Neutrophil (primary cell): ENCODE data around the gene SP1.
A peak's percentile ranks its signal among the peaks of the same experiment; 100 is the strongest.

Experiments
- H3K27ac ChIP-seq: fragments of 200-600 bp; sonication (generic); 2 replicates; pipeline ENCODE4 v1.5.1; 2016; ENCODE audit warnings: mild to moderate bottlenecking, moderate library complexity
- H3K27me3 ChIP-seq: fragments of 200-600 bp; sonication (generic); 2 replicates; pipeline ENCODE4 v1.6.0; 2016; ENCODE audit warnings: mild to moderate bottlenecking
- H3K36me3 ChIP-seq: fragments of 200-600 bp; sonication (generic); 2 replicates; pipeline ENCODE4 v1.5.1; 2017
- H3K4me1 ChIP-seq, 2 experiments: fragments of 200-600 bp in 1 of 2; sonication (generic) in 1 of 2; 1 replicate in 1 of 2; 2 replicates in 1 of 2; pipeline versions ENCODE4 v1.5.1 to v1.6.1; 2013 to 2016; ENCODE audit warnings: low read depth in 1 of 2, low read length in 1 of 2, mild to moderate bottlenecking in 1 of 2, moderate library complexity in 1 of 2; ENCODE audit not compliant: control insufficient read depth in 1 of 2, insufficient read depth in 1 of 2
- H3K4me3 ChIP-seq, 2 experiments: fragments of 200-600 bp in 1 of 2; sonication (generic) in 1 of 2; 1 replicate in 1 of 2; 2 replicates in 1 of 2; pipeline ENCODE4 v1.5.1; 2013 to 2016; ENCODE audit warnings: low read depth in 1 of 2, low read length in 1 of 2, mild to moderate bottlenecking in 1 of 2, moderate library complexity in 1 of 2
- H3K9me3 ChIP-seq: fragments of 200-600 bp; sonication (generic); 2 replicates; pipeline ENCODE4 v1.5.1; 2016
- CTCF ChIP-seq: fragments of 200-600 bp; sonication (generic); IDR thresholded peaks from 2 replicates; pipeline ENCODE4 v1.5.1; 2016; ENCODE audit warnings: antibody characterized with exemption

SP1 gene

DNA sequence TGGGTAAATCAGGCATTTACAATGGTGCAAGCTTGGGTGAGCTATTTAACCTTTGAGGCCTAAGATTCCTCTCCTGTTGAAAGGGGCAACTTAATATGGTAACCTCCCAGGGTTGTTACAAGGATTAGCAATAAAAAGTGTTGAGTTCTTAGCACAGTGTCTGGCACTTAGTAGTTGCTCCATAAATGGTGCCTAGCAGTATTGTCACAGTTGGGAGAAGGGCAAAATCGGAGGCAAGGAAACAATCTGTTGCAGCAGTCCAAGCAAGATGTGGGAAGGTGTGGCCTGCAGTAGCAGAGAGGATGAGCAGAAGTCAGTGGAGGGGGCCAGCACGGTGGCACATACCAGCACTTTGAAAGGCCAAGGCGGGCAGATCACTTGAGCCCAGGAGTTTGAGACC, 36.5 kb upstream of the SP1 start:
- no peaks in the 10 kb centered on the region for H3K9me3 ChIP-seq
- H3K36me3 ChIP-seq = no peaks in the 10 kb centered on the region
- peaks cover 67% of the 10 kb centered on the region for H3K27me3 ChIP-seq
- TF ChIP-seq CTCF = no peak
- H3K4me3 ChIP-seq = no peak overlapping the region
- H3K4me1 ChIP-seq = peaks cover 9 to 10% of the 10 kb centered on the region in 2 experiments
- no peak overlapping the region for H3K27ac ChIP-seq

- H3K27me3 ChIP-seq = peaks cover 62% of the 10 kb centered on the region
- no peak for TF ChIP-seq CTCF
- no peak overlapping the region for H3K4me3 ChIP-seq
Measured at GRCh38 chr12:53343969-53344368, 36.0 kb upstream of the SP1 start.

DNA sequence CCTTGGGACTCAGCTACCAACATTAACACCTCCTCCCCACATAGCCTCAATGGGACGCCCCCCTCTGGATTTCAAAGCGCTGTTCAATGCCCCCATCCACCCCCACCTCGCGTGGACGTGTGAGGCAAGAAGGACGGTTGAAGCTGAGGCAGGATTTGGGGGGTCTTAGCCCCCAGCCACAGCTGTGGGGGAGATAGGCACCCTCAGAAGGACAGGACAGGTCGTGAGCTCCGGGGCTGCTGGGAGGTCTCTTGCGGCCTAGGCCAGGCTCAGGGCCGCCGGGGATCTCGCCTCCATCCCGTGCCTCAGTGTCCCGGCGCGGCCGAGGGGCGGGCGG, 35.5 kb upstream of the SP1 start:
- H3K9me3 ChIP-seq = no peaks in the 10 kb centered on the region
- peak overlapping the region; percentile 69 for H3K4me3 ChIP-seq
- TF ChIP-seq CTCF = no peak
- H3K27ac ChIP-seq = peak overlapping the region; percentile 25
- H3K36me3 ChIP-seq = no peaks in the 10 kb centered on the region
- H3K4me1 ChIP-seq = peaks cover 9 to 10% of the 10 kb centered on the region in 2 experiments
- peaks cover 57% of the 10 kb centered on the region for H3K27me3 ChIP-seq

More at GRCh38 chr12:53343969-53344368, 36.0 kb upstream of the SP1 start:
- no peaks in the 10 kb centered on the region for H3K9me3 ChIP-seq
- H3K4me1 ChIP-seq = peaks cover 9 to 10% of the 10 kb centered on the region in 2 experiments
- H3K27ac ChIP-seq = no peak overlapping the region
- H3K36me3 ChIP-seq = no peaks in the 10 kb centered on the region

DNA sequence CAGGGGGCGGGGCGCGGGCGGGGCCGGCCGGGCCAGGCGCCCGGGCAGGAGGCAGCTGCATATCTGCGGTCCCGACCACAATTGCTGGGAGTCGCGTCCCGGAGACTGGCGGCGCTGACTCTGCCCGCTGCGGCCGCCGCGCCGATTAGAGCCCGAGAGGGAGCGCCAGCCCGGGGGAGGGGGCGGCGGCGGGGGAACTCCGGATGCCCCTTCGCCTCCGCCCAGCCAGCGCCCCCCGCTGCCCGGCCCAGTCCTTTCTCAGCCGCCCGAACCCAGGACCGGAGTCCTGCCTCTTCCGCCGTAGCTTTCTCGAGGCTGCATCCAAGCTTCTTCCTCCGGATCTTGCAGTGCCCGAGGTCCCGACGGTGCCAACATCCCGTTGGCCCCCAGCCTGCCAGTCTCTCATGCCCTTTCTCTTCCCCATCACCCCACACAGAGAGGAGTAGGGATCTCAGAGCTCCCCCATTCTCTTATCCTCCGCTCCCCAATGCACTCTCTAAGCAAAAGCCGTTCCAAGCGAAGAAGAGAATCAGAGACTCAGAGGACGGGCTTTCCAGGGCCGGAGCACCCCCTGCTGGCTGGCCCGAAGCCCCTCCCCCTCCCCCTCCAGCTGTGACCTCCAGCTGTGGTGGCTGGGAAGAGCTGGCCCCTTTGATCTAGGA, 35.0 kb upstream of the SP1 start:
- Histone ChIP-seq H3K36me3 (no peaks in the 10 kb centered on the region), H3K4me3 (peak overlapping the region; percentile 69), H3K27ac (peak overlapping the region; percentile 25), H3K4me1 (peaks cover 9 to 10% of the 10 kb centered on the region in 2 experiments), H3K9me3 (no peaks in the 10 kb centered on the region), H3K27me3 (peaks cover 52% of the 10 kb centered on the region)
- peak; percentile 62 for TF ChIP-seq CTCF

GRCh38 chr12:53345486-53346188, 34.3 kb upstream of the SP1 start:
- Histone ChIP-seq H3K27ac (no peak overlapping the region), H3K9me3 (no peaks in the 10 kb centered on the region), H3K4me3 (peak overlapping the region; percentile 69), H3K36me3 (no peaks in the 10 kb centered on the region), H3K4me1 (peaks cover 9 to 10% of the 10 kb centered on the region in 2 experiments), H3K27me3 (peaks cover 45% of the 10 kb centered on the region)
- TF ChIP-seq CTCF = no peak
